Measurements from ENCODE around the gene PPP1R10. TPM values are rescaled to one million over a fixed set of nuclear protein-coding genes. Genes with fewer than 3 reads are reported as not detected.

Gene PPP1R10
- total RNA-seq, 2 experiments from 2014 or later: 92.2 to 95.3 TPM

- H3K4me1 ChIP-seq (ENCODE audit: insufficient read depth, low read length): peaks cover 2% of the 10 kb centered on the region
- H3K27me3 ChIP-seq (ENCODE audit: control insufficient read depth in 1 of 2, insufficient read depth in 2 of 2, low read length in 2 of 2): no peaks in the 10 kb centered on the region
- H3K9me3 ChIP-seq (ENCODE audit: control insufficient read depth in 1 of 2, insufficient read depth in 1 of 2, low read length in 2 of 2): no peaks in the 10 kb centered on the region
- intact Hi-C loops (cut with DNase I, micrococcal nuclease): no loop called here
- no peak for TF ChIP-seq CTCF (IDR thresholded peaks at IDR 0.05)
- POLR2A ChIA-PET: interaction anchor here (0.7 kb wide), 1 partner anchor 36 kb away, joined by 3 read pairs; the partner anchor contains the start of gene GNL1
- H3K36me3 ChIP-seq (ENCODE audit: insufficient read depth, low read length): peaks cover 65% of the 10 kb centered on the region
- H3K4me1 Mint-ChIP-seq (ENCODE audit: low read depth): peaks cover 15% of the 10 kb centered on the region
- H3K27ac ChIP-seq (ENCODE audit: low read depth in 1 of 2, low read length in 2 of 2): no peak overlapping the region
- CTCF ChIA-PET: interaction anchor here (1.3 to 7.0 kb wide), 2 partner anchors 49 to 110 kb away, joined by 5 to 86 read pairs; no protein-coding TSS in a partner anchor
- H3K27me3 Mint-ChIP-seq: no peaks in the 10 kb centered on the region
- no peak overlapping the region for H3K4me3 ChIP-seq (ENCODE audit: low read length)
- ATAC-seq (ENCODE audit: poor library complexity) (no peak), DNase-seq (no peak)
- H3K36me3 Mint-ChIP-seq (ENCODE audit: low read depth): peaks cover 75% of the 10 kb centered on the region
- no peaks in the 10 kb centered on the region for H3K9me3 Mint-ChIP-seq
- H3K27ac Mint-ChIP-seq: no peak overlapping the region
- H3K4me3 Mint-ChIP-seq: no peak overlapping the region
Measured at GRCh38 chr6:30592287-30592686, 24.8 kb downstream of the PPP1R10 start.

- ATAC-seq (ENCODE audit: poor library complexity) (no peak), DNase-seq (no peak)
- Mint-ChIP-seq H3K9me3 (no peaks in the 10 kb centered on the region), H3K27me3 (no peaks in the 10 kb centered on the region), H3K4me3 (no peak overlapping the region), H3K27ac (no peak overlapping the region), H3K36me3 (ENCODE audit: low read depth) (peaks cover 85% of the 10 kb centered on the region), H3K4me1 (ENCODE audit: low read depth) (peaks cover 12% of the 10 kb centered on the region)
- intact Hi-C loops (cut with DNase I, micrococcal nuclease): no loop called here
- POLR2A ChIA-PET: interaction anchor here (0.9 to 2.0 kb wide), 7 partner anchors 10 to 98 kb away, joined by 3 to 20 read pairs (median 3); partner anchors contain the start of genes GNL1 and PRR3
- Histone ChIP-seq H3K9me3 (ENCODE audit: control insufficient read depth in 1 of 2, insufficient read depth in 1 of 2, low read length in 2 of 2) (no peaks in the 10 kb centered on the region), H3K27me3 (ENCODE audit: control insufficient read depth in 1 of 2, insufficient read depth in 2 of 2, low read length in 2 of 2) (no peaks in the 10 kb centered on the region), H3K4me1 (ENCODE audit: insufficient read depth, low read length) (no peaks in the 10 kb centered on the region), H3K36me3 (ENCODE audit: insufficient read depth, low read length) (peaks cover 78% of the 10 kb centered on the region), H3K27ac (ENCODE audit: low read depth in 1 of 2, low read length in 2 of 2) (no peak overlapping the region), H3K4me3 (ENCODE audit: low read length) (no peak overlapping the region)
- CTCF ChIA-PET: interaction anchor here (1.1 to 1.4 kb wide), 2 partner anchors 46 to 140 kb away, joined by 3 to 4 read pairs; no protein-coding TSS in a partner anchor
- TF ChIP-seq CTCF (IDR thresholded peaks at IDR 0.05): no peak
Measured at GRCh38 chr6:30591008-30591407, 26.0 kb downstream of the PPP1R10 start.

- intact Hi-C loops (cut with DNase I, micrococcal nuclease): no loop called here
- H3K36me3 Mint-ChIP-seq (ENCODE audit: low read depth): peaks cover 89% of the 10 kb centered on the region
- ATAC-seq (ENCODE audit: poor library complexity) (no peak), DNase-seq (no peak)
- H3K4me3 Mint-ChIP-seq: no peak overlapping the region
- ChIA-PET CTCF (interaction anchor here (1.1 to 1.4 kb wide), 2 partner anchors 46 to 140 kb away, joined by 3 to 4 read pairs; no protein-coding TSS in a partner anchor), POLR2A (interaction anchor here (0.9 to 2.0 kb wide), 6 partner anchors 10 to 34 kb away, joined by 3 to 20 read pairs (median 4); partner anchors contain the start of genes GNL1 and PRR3)
- Histone ChIP-seq H3K36me3 (ENCODE audit: insufficient read depth, low read length) (peaks cover 83% of the 10 kb centered on the region), H3K9me3 (ENCODE audit: control insufficient read depth in 1 of 2, insufficient read depth in 1 of 2, low read length in 2 of 2) (no peaks in the 10 kb centered on the region), H3K27ac (ENCODE audit: low read depth in 1 of 2, low read length in 2 of 2) (no peak overlapping the region), H3K4me3 (ENCODE audit: low read length) (no peak overlapping the region), H3K4me1 (ENCODE audit: insufficient read depth, low read length) (no peaks in the 10 kb centered on the region), H3K27me3 (ENCODE audit: control insufficient read depth in 1 of 2, insufficient read depth in 2 of 2, low read length in 2 of 2) (no peaks in the 10 kb centered on the region)
- H3K27ac Mint-ChIP-seq: no peak overlapping the region
- H3K27me3 Mint-ChIP-seq: no peaks in the 10 kb centered on the region
- H3K4me1 Mint-ChIP-seq (ENCODE audit: low read depth): peaks cover 12% of the 10 kb centered on the region
- H3K9me3 Mint-ChIP-seq: no peaks in the 10 kb centered on the region
- TF ChIP-seq CTCF (IDR thresholded peaks at IDR 0.05): no peak
Measured at GRCh38 chr6:30590509-30590908, 26.5 kb downstream of the PPP1R10 start.

All from CD4-positive, alpha-beta T cell (primary cell).